ENCODE results near the gene HTRA3. TPM values are rescaled to one million over a fixed set of nuclear protein-coding genes. Genes with fewer than 3 reads are reported as not detected.

The HTRA3 gene
- total and polyA plus RNA-seq, 2 of the 4 experiments (the other 2 are of a cell fraction) = 1.3 to 9.5 TPM

- no peaks in the 10 kb centered on the region for H4K20me1 ChIP-seq (ENCODE audit: insufficient read depth, low read length)
- ATAC-seq (ENCODE audit: low read depth) (no peak), DNase-seq (no peak)
- dilution Hi-C loops (cut with HindIII; ENCODE audit: low sequenced_read_pairs, unreplicated experiment) (no loop called here), in situ Hi-C loops (cut with MboI; ENCODE audit: low sequenced_read_pairs) (no loop called here), intact Hi-C loops (cut with micrococcal nuclease) (no loop called here)
- no peak overlapping the region for H3K14ac ChIP-seq (replicated peaks; ENCODE audit: low read depth, low read length)
- H2BK15ac ChIP-seq (ENCODE audit: low read depth, low read length) = no peak overlapping the region
- H3K27ac ChIP-seq (ENCODE audit: insufficient read depth, low read length) = no peak overlapping the region
- peaks cover 1% of the 10 kb centered on the region; the same call in 1 of the 2 replicates for H3K27me3 ChIP-seq (ENCODE audit: control insufficient read depth, insufficient read depth, low read length)
- 0 out of 2 replicates have a peak, but pooled peaks cover 2% of the 10 kb centered on the region for H3K9me3 ChIP-seq (ENCODE audit: control insufficient read depth, insufficient read depth, low read length)
- H3K18ac ChIP-seq (ENCODE audit: low read depth, low read length) = no peak overlapping the region
- CTCF ChIA-PET = no interaction called here
- POLR2A ChIA-PET (ENCODE audit: unreplicated experiment) = no interaction called here
- H3K36me3 ChIP-seq (ENCODE audit: control insufficient read depth, insufficient read depth, low read length) = no peaks in the 10 kb centered on the region
- peak overlapping the region in 1 of 2 experiments; percentile 12; a peak in 1 of 4 replicates for H4K8ac ChIP-seq (ENCODE audit: low read depth in 2 of 2, low read length in 2 of 2)
- no peak overlapping the region for H3K56ac ChIP-seq (ENCODE audit: extremely low read depth, insufficient read depth, low read length)
- H3K4me3 ChIP-seq (ENCODE audit: insufficient read depth, low read depth, low read length) = no peak overlapping the region
- peaks cover 9% of the 10 kb centered on the region; the same call in 1 of the 2 replicates for H3K9me1 ChIP-seq (ENCODE audit: insufficient read depth, low read length)
- H2AK9ac ChIP-seq (replicated peaks; ENCODE audit: low read depth, low read length, poor library complexity) = no peak overlapping the region
- H3K9ac ChIP-seq (ENCODE audit: low read depth, low read length) = no peak overlapping the region
- H3K4ac ChIP-seq (ENCODE audit: low read depth, low read length) = peak overlapping the region; percentile 65
- no peak overlapping the region for H2BK5ac ChIP-seq (ENCODE audit: low read depth, low read length, poor library complexity, severe bottlenecking)
- no peak for TF ChIP-seq NFE2L2 (IDR thresholded peaks at IDR 0.05; ENCODE audit: low read depth, low read length)
- no peak for TF ChIP-seq USF2 (IDR thresholded peaks at IDR 0.05; ENCODE audit: low read depth, low read length)
- no peak for TF ChIP-seq CHD1 (IDR thresholded peaks at IDR 0.05; ENCODE audit: low read depth, low read length)
- TF ChIP-seq FOS (IDR thresholded peaks at IDR 0.05; ENCODE audit: low read depth, low read length) = no peak
- no peak for TF ChIP-seq POLR2A (IDR thresholded peaks at IDR 0.05; ENCODE audit: low read depth, low read length)
- TF ChIP-seq CEBPB (IDR thresholded peaks at IDR 0.05; ENCODE audit: low read depth, low read length) = no peak
- no peak for TF ChIP-seq MXI1 (IDR thresholded peaks at IDR 0.05; ENCODE audit: borderline replicate concordance, low read depth, low read length)
- no peak for TF ChIP-seq RFX5 (IDR thresholded peaks at IDR 0.05; ENCODE audit: low read depth, low read length)
- no peak for TF ChIP-seq RAD21 (IDR thresholded peaks at IDR 0.05; ENCODE audit: low read length)
- TF ChIP-seq SMC3 (IDR thresholded peaks at IDR 0.05; ENCODE audit: low read depth, low read length) = no peak
- TF ChIP-seq RCOR1 (IDR thresholded peaks at IDR 0.05; ENCODE audit: insufficient replicate concordance, low read length) = no peak
- no peak for TF ChIP-seq CTCF (conservative IDR thresholded peaks at IDR 0.05; ENCODE audit: low read depth, low read length)
- no peak for TF ChIP-seq MAZ (IDR thresholded peaks at IDR 0.05; ENCODE audit: borderline replicate concordance, low read depth, low read length)
- TF ChIP-seq BHLHE40 (IDR thresholded peaks at IDR 0.05; ENCODE audit: low read depth, low read length) = no peak
- no peak for TF ChIP-seq ELK1 (IDR thresholded peaks at IDR 0.05; ENCODE audit: borderline replicate concordance, low read depth, low read length)
- TF ChIP-seq MAFK (IDR thresholded peaks at IDR 0.05; ENCODE audit: low read depth, low read length) = no peak
- H4K91ac ChIP-seq (ENCODE audit: insufficient read depth, low read depth, low read length) = no peak overlapping the region
- H3K4me2 ChIP-seq (ENCODE audit: low read depth, low read length) = no peak overlapping the region
- no peak overlapping the region; the same call in none of the 2 replicates for H2BK20ac ChIP-seq (ENCODE audit: low read depth, low read length)
- no peak overlapping the region; the same call in 1 of the 2 replicates for H2BK120ac ChIP-seq (ENCODE audit: low read depth, low read length)
- H2AFZ ChIP-seq (replicated peaks; ENCODE audit: low read length, poor library complexity) = no peak overlapping the region
- BruUV-seq (replicated peaks) = no TSS peak
- 92% methylated on average over 4 of the region's 11 CpGs; no CpG with 5 or more reads in 1 of the 2 experiments for WGBS, 2 experiments (ENCODE audit: extremely low coverage in 2 of 2, insufficient read length in 1 of 2)
- no peaks in the 10 kb centered on the region for H3K79me1 ChIP-seq (ENCODE audit: low read depth in 1 of 2, low read length in 2 of 2)
- no peak overlapping the region for H2AK5ac ChIP-seq (ENCODE audit: low read depth, low read length)
- H3K4me1 ChIP-seq (ENCODE audit: control insufficient read depth, insufficient read depth, low read length) = peaks cover 15% of the 10 kb centered on the region
- H4K5ac ChIP-seq (ENCODE audit: low read depth, low read length) = no peak overlapping the region
- no peak overlapping the region for H3K23ac ChIP-seq (ENCODE audit: low read depth, low read length)
These were observed 37.6 kb downstream of the HTRA3 start for GRCh38 chr4:8307121-8307520.

All from IMR-90 (cell line).